ENCODE measurements around the gene RADIL. TPM values are rescaled to one million over a fixed set of nuclear protein-coding genes. Genes with fewer than 3 reads are reported as not detected.

Gene RADIL
- total RNA-seq, 1 donor from 2014 or later: 2.4 TPM

- no peak overlapping the region for H3K27ac Mint-ChIP-seq (ENCODE audit: unreplicated experiment)
- TF ChIP-seq, protein P1, sequence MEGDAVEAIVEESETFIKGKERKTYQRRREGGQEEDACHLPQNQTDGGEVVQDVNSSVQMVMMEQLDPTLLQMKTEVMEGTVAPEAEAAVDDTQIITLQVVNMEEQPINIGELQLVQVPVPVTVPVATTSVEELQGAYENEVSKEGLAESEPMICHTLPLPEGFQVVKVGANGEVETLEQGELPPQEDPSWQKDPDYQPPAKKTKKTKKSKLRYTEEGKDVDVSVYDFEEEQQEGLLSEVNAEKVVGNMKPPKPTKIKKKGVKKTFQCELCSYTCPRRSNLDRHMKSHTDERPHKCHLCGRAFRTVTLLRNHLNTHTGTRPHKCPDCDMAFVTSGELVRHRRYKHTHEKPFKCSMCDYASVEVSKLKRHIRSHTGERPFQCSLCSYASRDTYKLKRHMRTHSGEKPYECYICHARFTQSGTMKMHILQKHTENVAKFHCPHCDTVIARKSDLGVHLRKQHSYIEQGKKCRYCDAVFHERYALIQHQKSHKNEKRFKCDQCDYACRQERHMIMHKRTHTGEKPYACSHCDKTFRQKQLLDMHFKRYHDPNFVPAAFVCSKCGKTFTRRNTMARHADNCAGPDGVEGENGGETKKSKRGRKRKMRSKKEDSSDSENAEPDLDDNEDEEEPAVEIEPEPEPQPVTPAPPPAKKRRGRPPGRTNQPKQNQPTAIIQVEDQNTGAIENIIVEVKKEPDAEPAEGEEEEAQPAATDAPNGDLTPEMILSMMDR (IDR thresholded peaks at IDR 0.05; ENCODE audit: unreplicated experiment): no peak
- peaks cover 18% of the 10 kb centered on the region for H3K27me3 Mint-ChIP-seq (ENCODE audit: unreplicated experiment)
- DNase-seq (ENCODE audit: low spot score): no peak
- H3K9me3 Mint-ChIP-seq (ENCODE audit: unreplicated experiment): no peaks in the 10 kb centered on the region
- H3K4me1 Mint-ChIP-seq (ENCODE audit: unreplicated experiment): peaks cover 10% of the 10 kb centered on the region
- H3K4me3 Mint-ChIP-seq (ENCODE audit: unreplicated experiment): peak overlapping the region; percentile 90
- no peaks in the 10 kb centered on the region for H3K36me3 Mint-ChIP-seq (ENCODE audit: low read depth, unreplicated experiment)
Measured at GRCh38 chr7:4883033-4883371, 514 bp downstream of the RADIL start.

- no peaks in the 10 kb centered on the region for H3K36me3 Mint-ChIP-seq (ENCODE audit: low read depth, unreplicated experiment)
- H3K4me3 Mint-ChIP-seq (ENCODE audit: unreplicated experiment): peak overlapping the region; percentile 90
- TF ChIP-seq, protein P1 (IDR thresholded peaks at IDR 0.05; ENCODE audit: unreplicated experiment): no peak
- peak; percentile 28 for DNase-seq (ENCODE audit: low spot score)
- H3K27me3 Mint-ChIP-seq (ENCODE audit: unreplicated experiment): peaks cover 18% of the 10 kb centered on the region
- no peaks in the 10 kb centered on the region for H3K9me3 Mint-ChIP-seq (ENCODE audit: unreplicated experiment)
- peak overlapping the region; percentile 27 for H3K27ac Mint-ChIP-seq (ENCODE audit: unreplicated experiment)
- peaks cover 10% of the 10 kb centered on the region for H3K4me1 Mint-ChIP-seq (ENCODE audit: unreplicated experiment)
Measured at GRCh38 chr7:4882169-4883032, 1.1 kb downstream of the RADIL start.

- DNase-seq (ENCODE audit: low spot score): no peak
- H3K4me1 Mint-ChIP-seq (ENCODE audit: unreplicated experiment): peaks cover 10% of the 10 kb centered on the region
- no peak overlapping the region for H3K27ac Mint-ChIP-seq (ENCODE audit: unreplicated experiment)
- H3K36me3 Mint-ChIP-seq (ENCODE audit: low read depth, unreplicated experiment): no peaks in the 10 kb centered on the region
- H3K9me3 Mint-ChIP-seq (ENCODE audit: unreplicated experiment): no peaks in the 10 kb centered on the region
- TF ChIP-seq, protein P1 (IDR thresholded peaks at IDR 0.05; ENCODE audit: unreplicated experiment): no peak
- no peak overlapping the region for H3K4me3 Mint-ChIP-seq (ENCODE audit: unreplicated experiment)
- peaks cover 16% of the 10 kb centered on the region for H3K27me3 Mint-ChIP-seq (ENCODE audit: unreplicated experiment)
Measured at GRCh38 chr7:4880218-4880617, 3.3 kb downstream of the RADIL start.

GRCh38 chr7:4879396-4880081 is 4.0 kb downstream of the RADIL start:
- Mint-ChIP-seq H3K36me3 (ENCODE audit: low read depth, unreplicated experiment) (no peaks in the 10 kb centered on the region), H3K9me3 (ENCODE audit: unreplicated experiment) (no peaks in the 10 kb centered on the region), H3K4me3 (ENCODE audit: unreplicated experiment) (no peak overlapping the region), H3K27me3 (ENCODE audit: unreplicated experiment) (peaks cover 15% of the 10 kb centered on the region), H3K4me1 (ENCODE audit: unreplicated experiment) (peaks cover 10% of the 10 kb centered on the region), H3K27ac (ENCODE audit: unreplicated experiment) (no peak overlapping the region)
- DNase-seq (ENCODE audit: low spot score): no peak
- TF ChIP-seq, protein P1 (IDR thresholded peaks at IDR 0.05; ENCODE audit: unreplicated experiment): no peak
